Urinary bladder (tissue), 4 donors: ENCODE measurements around the gene C1orf232. TPM values are rescaled to one million over a fixed set of nuclear protein-coding genes. Genes with fewer than 3 reads are reported as not detected.
A peak's percentile ranks its signal among the peaks of the same experiment; 100 is the strongest.

Source experiments
- DNase-seq: peaks from one replicate; pipeline ENCODE4 v3.0.0-alpha.2; 2015; ENCODE audit errors: extremely low spot score
- H3K27ac ChIP-seq: one replicate; pipeline ENCODE4 v1.5.1; 2013; ENCODE audit warnings: low read depth, mild to moderate bottlenecking, moderate library complexity
- H3K36me3 ChIP-seq: one replicate; pipeline ENCODE4 v1.6.1; 2013; ENCODE audit warnings: mild to moderate bottlenecking, moderate library complexity; ENCODE audit not compliant: insufficient read depth
- H3K4me1 ChIP-seq: one replicate; pipeline ENCODE4 v1.6.1; 2013; ENCODE audit warnings: mild to moderate bottlenecking, moderate library complexity; ENCODE audit not compliant: insufficient read depth
- H3K4me3 ChIP-seq: one replicate; pipeline ENCODE4 v1.5.1; 2013; ENCODE audit warnings: low read depth, low read length
- WGBS: extraction: QIAGEN DNeasy Blood & Tissue Kit; methylation state at CpG from one replicate; pipeline ENCODE4 v1.1.7; 2013; 5-methylcytosine and 5-hydroxymethylcytosine counted together
- polyA plus RNA-seq: library from polyadenylated mRNA; stranded (reverse); fragments of 200-250 nt; gene quantifications from one replicate; pipeline ENCODE4 v1.2.3, GENCODE V29; 2013
- total RNA-seq: library from RNA; depleted of rRNA; stranded (reverse); fragments of >200 nt; gene quantifications from one replicate; pipeline ENCODE4 v1.2.3, GENCODE V29; 2014
- donor health status: healthy with polysubstance abuse.
- donor health status: healthy.

C1orf232 gene
- total and polyA plus RNA-seq, 2 donors: not detected

DNA sequence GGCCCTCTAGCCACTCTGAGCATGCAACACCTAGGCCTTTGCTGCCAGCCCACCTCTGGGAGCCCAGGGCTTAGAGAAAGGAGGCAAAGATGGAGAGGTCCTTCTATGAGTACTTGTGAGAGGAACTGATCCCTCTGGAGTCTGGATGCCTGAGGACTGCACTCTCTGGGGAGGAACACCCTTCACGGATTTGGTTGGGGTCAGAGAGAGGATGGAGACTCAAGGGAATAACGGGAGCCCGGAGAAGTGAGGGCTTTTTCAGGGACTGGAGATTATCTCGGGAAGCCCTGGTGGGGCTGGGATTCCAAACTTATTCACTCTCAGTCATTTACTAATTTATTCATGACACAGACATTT, 413 bp upstream of the C1orf232 start:
- Histone ChIP-seq H3K4me3 (no peak overlapping the region), H3K27ac (no peak overlapping the region), H3K4me1 (no peaks in the 10 kb centered on the region), H3K36me3 (no peaks in the 10 kb centered on the region)
- no peak for DNase-seq
- WGBS: 47% methylated on average over 4 of the region's 4 CpGs

DNA sequence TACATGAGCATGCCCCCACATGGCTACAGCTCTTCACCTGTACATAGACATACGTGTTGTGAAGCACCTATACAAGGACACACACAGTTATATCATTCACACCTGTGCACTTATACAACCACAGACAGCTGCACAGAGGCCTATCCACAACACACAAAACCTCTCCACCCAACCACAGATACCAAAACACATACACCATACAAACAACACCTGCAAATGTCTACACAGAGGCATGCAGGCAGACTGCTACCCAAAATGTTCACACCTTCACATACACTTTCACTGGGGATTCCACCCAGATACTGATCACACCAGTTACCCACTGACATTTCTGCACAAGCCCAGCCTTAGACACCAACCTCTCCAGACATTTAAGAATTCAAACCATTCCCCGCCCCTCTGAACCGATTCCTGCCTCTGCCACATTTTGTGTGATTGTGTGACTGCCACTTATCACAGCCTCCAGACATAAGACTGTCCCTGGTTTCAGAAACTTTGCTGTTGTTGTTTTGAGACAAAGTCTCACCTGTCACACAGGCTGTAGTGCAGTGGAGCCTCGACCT, 2.0 kb downstream of the C1orf232 start:
- 85% methylated on average over 4 of the region's 4 CpGs for WGBS
- Histone ChIP-seq H3K4me3 (no peak overlapping the region), H3K4me1 (no peaks in the 10 kb centered on the region), H3K36me3 (no peaks in the 10 kb centered on the region), H3K27ac (no peak overlapping the region)
- DNase-seq: no peak

DNA sequence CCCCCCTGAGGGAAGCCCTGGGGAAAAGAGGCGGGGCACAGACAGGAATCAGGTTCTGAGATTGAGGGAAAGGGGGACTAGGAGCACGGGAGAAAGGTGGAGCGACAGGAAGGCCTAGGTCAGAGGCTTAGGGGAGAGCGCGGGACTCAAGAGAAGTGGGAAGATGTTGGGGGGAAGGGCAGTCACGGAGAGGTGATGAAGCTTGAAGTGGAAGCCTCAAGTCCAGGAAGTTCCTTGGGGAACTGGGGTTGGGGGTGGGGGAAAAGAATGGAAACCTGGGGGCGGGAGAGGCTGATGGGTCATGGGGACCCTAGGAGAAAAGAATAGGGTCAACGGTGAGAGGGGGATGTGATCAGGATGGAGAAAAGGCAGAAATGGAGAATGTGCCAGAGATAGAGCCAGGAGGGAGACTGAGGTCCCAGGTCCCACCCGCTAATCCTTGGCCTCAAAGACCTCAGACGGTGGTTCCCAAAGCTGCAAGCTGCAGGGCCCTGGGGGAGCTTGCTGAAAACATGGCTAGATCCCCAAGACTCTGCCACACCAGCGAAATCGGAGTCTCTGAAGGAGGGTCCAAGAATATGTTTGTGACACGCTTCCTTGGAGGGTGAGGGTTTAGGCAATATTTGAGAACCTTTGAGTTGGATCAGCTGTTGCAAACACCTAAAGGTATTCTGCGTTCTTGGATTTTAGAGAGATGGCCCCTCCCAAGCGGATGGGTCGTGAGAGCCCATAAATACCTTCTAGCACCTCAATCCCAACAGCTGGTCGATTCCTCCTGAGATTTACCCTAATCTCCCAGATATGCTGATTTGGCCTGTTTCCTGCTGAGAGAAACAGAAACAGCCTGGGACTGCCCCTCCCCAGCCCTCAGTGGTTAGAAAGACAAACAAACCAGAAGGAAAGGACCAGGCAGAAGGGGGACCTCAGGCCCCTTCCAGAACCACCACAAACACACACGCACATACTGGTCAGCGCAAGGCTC, 3.6 kb downstream of the C1orf232 start:
- Histone ChIP-seq H3K27ac (no peak overlapping the region), H3K4me3 (no peak overlapping the region)
- WGBS: 57% methylated on average over 19 of the region's 19 CpGs

DNA sequence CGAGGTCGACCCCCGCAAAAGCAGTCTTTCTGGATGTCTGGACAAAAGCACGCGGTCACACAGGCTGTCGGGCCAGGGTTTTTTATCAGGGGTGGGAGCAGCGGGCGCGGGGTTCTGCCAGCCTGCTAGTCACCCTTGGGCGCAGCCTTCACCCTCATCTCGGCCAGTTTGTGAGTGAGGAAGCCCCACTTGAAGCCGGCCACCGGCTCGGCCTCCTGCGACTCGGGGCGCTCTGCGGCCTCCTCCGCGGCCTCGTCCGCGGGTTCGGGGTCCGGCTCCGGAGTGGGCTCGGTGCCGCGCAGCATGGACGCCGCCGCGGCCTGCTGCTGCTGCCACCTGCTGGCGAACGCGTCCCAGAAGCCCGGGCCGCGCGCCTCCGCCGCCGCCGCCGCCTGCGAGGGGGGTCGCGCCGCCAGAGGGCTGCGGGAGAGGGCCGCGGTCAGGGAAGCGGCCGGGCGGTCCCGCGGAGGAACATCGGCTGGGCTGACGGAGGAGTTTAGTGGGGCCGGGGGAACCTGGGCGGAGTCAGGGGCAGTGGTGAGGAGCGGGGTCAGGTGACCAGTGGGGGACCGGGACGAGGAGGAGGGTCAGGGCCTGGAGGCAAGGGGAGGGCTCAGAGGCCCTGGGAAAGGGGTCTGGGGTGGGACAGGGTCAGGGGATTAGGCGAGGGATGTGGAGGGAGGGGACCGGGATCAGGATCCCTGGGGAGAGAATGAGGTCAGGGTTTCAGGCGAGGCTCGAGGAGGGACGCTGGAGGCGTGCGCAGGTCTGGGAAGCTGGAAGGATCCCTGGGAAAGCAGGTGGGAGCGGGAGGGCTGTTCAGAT, 4.5 kb downstream of the C1orf232 start:
- DNase-seq: no peak
- H3K36me3 ChIP-seq: no peaks in the 10 kb centered on the region
- WGBS: 8% methylated on average over 72 of the region's 72 CpGs
- peak overlapping the region; percentile 29 for H3K4me3 ChIP-seq
- no peaks in the 10 kb centered on the region for H3K4me1 ChIP-seq
- no peak overlapping the region for H3K27ac ChIP-seq

More for the DNA sequence above, 3.6 kb downstream of the C1orf232 start:
- no peaks in the 10 kb centered on the region for H3K36me3 ChIP-seq
- H3K4me1 ChIP-seq: no peaks in the 10 kb centered on the region
- DNase-seq: no peak

DNA sequence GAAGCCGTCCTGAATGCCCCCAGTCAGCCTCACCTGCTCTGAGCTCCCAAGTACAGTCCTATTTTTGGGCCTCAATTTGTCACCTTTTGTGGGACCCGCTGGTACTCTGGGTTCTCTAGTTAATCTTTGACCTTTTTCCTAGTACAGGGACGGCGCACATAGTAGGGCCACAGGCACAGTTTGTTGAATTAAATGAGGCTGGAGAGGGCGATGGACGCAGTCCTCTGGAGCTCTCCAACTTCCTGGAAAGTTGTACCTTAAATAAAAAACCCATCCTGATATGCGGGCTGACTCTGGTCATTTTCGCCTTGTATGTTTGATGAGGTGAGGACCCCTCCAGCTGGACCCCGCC, 5.1 kb downstream of the C1orf232 start:
- Histone ChIP-seq H3K36me3 (no peaks in the 10 kb centered on the region), H3K27ac (no peak overlapping the region), H3K4me1 (no peaks in the 10 kb centered on the region), H3K4me3 (no peak overlapping the region)
- no peak for DNase-seq
- WGBS: 55% methylated on average over 9 of the region's 9 CpGs

DNA sequence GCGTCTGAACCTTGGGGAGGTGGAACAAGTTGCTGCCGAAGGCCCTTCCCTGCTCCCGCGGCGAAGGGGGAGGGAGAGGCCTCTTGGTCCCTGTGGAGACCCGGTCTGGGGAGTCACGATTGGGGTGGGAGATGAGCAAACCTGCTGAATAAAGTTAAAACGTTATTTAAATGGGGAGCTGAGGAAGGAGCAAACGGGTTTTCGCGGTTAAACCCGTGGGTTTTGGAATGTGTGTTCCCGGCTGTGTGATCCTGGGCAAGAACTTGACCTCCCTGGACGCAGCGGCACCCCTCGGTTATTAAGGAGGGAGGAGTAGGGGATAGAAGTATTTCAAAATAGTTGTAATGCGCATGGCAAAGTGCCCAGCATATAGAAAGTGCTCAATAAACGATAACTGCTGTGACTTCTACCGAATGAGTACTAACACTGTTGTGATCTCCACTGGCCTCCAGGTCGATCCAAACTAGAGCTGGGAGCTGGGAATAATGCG, 6.5 kb downstream of the C1orf232 start:
- 35% methylated on average over 21 of the region's 21 CpGs for WGBS
- Histone ChIP-seq H3K4me1 (no peaks in the 10 kb centered on the region), H3K27ac (no peak overlapping the region), H3K36me3 (no peaks in the 10 kb centered on the region), H3K4me3 (peak overlapping the region; percentile 44)
- no peak for DNase-seq

DNA sequence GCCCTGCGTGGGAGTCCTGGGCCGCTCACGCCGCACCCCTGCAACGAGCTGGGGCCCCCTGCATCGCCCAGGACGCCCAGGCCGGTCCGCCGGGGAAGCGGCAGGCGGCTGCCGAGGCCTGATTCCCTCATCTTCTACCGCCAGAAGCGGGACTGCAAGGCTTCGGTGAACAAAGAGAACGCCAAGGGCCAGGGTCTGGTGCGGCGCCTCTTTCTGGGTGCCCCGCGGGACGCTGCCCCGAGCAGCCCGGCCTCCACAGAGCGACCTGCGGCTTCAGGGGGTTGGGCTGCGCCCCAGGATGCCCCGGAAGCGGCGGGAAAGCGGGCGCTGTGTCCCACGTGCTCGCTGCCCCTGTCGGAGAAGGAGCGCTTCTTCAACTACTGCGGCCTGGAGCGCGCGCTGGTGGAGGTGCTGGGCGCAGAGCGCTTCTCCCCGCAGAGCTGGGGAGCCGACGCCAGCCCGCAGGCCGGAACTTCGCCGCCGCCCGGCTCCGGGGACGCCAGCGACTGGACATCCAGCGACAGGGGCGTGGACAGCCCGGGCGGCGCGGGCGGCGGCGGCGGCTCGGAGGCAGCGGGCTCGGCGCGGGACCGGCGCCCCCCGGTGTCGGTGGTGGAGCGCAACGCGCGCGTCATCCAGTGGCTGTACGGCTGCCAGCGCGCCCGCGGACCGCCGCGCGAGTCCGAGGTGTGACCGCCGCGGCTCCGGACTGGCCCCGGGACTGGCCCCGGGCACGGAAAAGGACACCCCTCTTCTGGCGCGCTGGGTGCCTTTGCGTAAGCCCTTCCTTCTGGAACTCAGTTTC, 7.1 kb downstream of the C1orf232 start:
- Histone ChIP-seq H3K27ac (no peak overlapping the region), H3K36me3 (no peaks in the 10 kb centered on the region), H3K4me1 (no peaks in the 10 kb centered on the region), H3K4me3 (peak overlapping the region; percentile 44)
- no peak for DNase-seq
- 1% methylated on average over 98 of the region's 98 CpGs for WGBS

DNA sequence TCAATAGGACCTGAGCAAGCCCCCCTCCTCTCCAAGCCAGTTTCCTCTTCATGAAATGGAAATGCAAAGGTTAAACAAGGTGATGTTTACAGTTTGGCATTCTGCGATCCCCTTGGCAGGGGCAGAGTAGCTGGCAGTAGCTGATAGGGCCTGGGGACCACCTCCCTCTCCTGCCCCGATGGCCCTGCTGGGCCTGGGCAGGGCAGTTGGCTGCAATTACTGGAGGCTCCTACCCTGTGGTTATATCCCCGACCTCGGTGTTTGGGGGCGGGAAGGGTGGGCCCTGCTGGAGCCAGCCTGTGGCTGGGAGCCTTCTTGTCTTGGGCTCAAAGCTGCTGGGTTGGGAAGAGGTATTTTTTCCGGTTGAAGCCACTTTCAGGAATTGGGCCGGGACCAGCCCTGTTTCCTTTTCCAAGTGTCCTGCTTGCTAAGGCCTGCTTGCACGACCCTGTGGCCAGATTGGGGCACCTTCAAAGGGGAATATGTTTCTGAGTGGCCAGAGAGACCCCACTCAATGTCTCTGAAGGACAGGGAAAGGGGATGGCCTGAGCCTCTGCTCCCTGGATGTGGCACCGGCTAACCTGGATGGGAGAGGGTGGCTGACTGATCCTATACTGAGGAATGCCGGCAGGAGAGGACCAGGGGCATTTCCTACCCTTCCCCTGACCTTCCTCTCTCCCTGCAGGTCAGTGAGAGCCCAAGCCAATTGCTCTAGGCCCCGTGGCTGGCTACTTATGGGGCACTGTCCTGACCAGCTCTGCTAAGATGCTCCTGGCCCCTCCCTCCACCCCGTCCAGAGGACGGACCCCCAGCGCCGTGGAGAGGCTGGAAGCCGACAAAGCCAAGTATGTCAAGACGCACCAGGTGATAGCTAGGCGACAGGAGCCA, 8.0 kb downstream of the C1orf232 start:
- no peaks in the 10 kb centered on the region for H3K4me1 ChIP-seq
- H3K4me3 ChIP-seq: peak overlapping the region; percentile 44
- DNase-seq: no peak
- H3K36me3 ChIP-seq: no peaks in the 10 kb centered on the region
- no peak overlapping the region for H3K27ac ChIP-seq
- 49% methylated on average over 18 of the region's 18 CpGs for WGBS

DNA sequence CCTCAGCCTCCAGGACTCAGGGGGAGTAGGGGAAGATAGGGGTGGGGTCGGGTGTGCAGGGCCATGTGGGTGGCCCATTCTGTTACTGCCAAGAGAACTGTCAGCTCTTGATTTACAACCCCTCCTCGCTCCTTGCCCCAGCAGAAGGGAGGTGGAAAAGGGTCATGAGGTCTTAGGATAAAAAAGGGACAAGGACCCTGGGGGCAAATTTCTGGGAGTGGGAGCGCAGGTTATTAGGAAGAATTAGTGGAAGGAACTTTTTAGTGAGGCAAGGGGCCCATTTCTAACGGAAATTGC, 9.1 kb downstream of the C1orf232 start:
- no peak for DNase-seq
- 65% methylated on average over 4 of the region's 4 CpGs for WGBS
- H3K4me1 ChIP-seq: no peaks in the 10 kb centered on the region
- no peak overlapping the region for H3K27ac ChIP-seq
- peak overlapping the region; percentile 24 for H3K4me3 ChIP-seq
- no peaks in the 10 kb centered on the region for H3K36me3 ChIP-seq

DNA sequence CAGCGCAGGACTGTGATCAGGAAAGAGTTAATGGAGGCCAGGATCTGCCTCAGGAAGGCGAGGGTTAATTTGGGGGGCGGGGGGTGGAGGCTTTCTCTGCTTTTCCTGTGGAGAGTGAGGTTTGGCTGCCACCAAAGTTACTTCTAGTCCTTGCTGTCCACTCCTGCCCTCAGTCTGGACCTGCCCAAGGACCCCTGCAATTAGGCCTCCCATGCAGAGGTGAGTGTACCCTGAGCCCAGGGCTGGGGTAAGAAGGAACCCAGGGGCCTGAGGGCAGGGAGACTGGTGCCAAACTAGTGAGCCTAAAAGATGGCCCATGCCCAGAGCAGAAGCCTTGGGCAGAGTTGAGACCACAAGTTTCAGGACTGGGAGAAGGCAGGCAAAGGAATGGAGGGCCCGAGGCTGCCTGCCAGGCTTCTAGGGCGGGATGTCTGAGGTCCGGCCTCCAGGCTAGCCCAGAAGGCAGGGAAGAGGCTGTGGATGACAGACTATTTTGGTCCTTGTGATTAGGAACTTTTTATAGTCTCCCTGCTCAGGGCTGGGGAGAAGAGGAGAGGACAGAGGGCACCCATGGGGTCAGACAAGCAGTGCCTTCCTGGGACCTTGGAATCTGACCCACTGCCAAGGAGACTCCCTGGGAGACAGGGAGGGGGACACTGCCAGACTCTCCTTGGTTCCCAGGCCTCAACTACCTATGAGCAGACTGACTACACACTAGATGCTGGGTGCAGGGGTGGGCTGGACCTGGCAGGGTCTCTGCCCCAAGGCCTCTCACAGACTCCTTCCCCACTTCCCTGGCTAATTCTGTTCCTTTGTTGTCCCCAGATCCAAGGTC, 9.6 kb downstream of the C1orf232 start, which contains the start of gene FAM110D:
Gene FAM110D, plus strand, starts transcription at position 172 of the 835 bp plus-strand sequence. CDS start 2,213 bp downstream, outside the sequence.
- no peak for DNase-seq
- H3K4me1 ChIP-seq: no peaks in the 10 kb centered on the region
- H3K4me3 ChIP-seq: peak within 1 kb of the TSS; percentile 24
- no peak within 1 kb of the TSS for H3K27ac ChIP-seq
- WGBS: 51% methylated on average over 6 of the region's 6 CpGs
- no peaks in the 10 kb centered on the region for H3K36me3 ChIP-seq

DNA sequence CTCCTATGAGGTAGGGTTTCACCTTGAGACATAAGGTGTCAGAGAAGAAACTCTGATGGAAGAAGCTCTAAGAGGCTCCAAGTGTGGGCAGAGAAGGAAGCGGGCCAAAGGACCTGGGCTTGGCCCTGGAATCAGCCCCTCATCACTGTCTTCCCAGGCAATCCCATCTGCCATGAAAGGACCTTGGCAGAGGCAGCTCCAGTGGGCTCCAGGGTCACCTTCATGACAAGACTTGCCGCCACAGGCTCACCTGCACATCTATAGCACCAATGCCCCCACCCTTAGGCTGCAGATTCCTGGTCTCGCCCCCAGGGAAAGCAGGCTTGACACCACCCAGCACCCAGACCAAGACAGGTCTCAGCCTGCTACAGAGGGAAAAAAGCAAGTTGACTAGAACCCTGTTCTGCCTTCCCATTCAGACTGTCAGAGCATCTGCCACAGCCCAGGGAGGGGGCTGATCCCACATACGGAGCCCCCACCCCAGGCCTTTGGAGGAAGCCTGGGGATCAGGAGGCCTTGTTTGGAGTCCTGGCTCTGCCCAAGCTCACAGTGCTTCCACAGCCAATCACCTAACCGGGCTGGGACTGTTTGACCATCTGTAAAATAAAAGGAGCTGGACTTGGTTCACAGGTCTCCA, 10.4 kb downstream of the C1orf232 start:
- H3K27ac ChIP-seq: no peak overlapping the region
- DNase-seq: no peak
- no peaks in the 10 kb centered on the region for H3K36me3 ChIP-seq
- H3K4me1 ChIP-seq: no peaks in the 10 kb centered on the region
- WGBS: 77% methylated on average over 5 of the region's 5 CpGs
- H3K4me3 ChIP-seq: no peak overlapping the region
